Endothelial cell of umbilical vein (primary cell): ENCODE data around the gene RUNX2. TPM values are rescaled to one million over a fixed set of nuclear protein-coding genes. Genes with fewer than 3 reads are reported as not detected.

ENCODE experiments used
- BruUV-seq: library from RNA; stranded (reverse); fragments of 400-500 nt; replicated peaks from 2 replicates; lab custom pipeline; 2021; lab: Mats Ljungman, UMichigan
- CTCF ChIA-PET: fragments of 300-600, 350-600 bp; sonication (Branson Sonifier 250); formaldehyde crosslinking; loops from one replicate; lab custom pipeline; 2021; ENCODE audit warnings: antibody characterized with exemption, inconsistent platforms; lab: Charles Lee
- POLR2A ChIA-PET: fragments of 300-600, 350-600 bp; sonication (Branson Sonifier 250); formaldehyde crosslinking; loops from one replicate; lab custom pipeline; 2021; ENCODE audit warnings: antibody characterized with exemption, inconsistent platforms; lab: Charles Lee
- DNase-seq: peaks from one replicate; pipeline ENCODE4 v3.0.0-alpha.2; 2011; ENCODE audit warnings: low read depth, low spot score
- FAIRE-seq: peaks from 2 replicates; lab custom pipeline; 2011; peaks lifted over from hg19 to GRCh38; lab: Jason Lieb, UNC
- H2AFZ ChIP-seq: 2 replicates; pipeline ENCODE4 v1.6.0; 2012; ENCODE audit warnings: low read depth, low read length, control low read depth, inconsistent platforms
- H3K27ac ChIP-seq: 2 replicates; pipeline ENCODE4 v1.5.1; 2011; ENCODE audit warnings: low read depth, mild to moderate bottlenecking, control low read depth, low read length, moderate library complexity; ENCODE audit not compliant: insufficient read depth
- H3K27me3 ChIP-seq, 2 experiments: 2 replicates each; pipeline versions ENCODE4 v1.6.0 to v1.6.1; 2011; ENCODE audit warnings: low read length in 2 of 2, mixed read lengths in 1 of 2; ENCODE audit not compliant: control insufficient read depth in 2 of 2, insufficient read depth in 2 of 2
- H3K36me3 ChIP-seq, 2 experiments: 2 replicates in 1 of 2; 3 replicates in 1 of 2; pipeline ENCODE4 v1.5.1; 2011; ENCODE audit warnings: low read length in 2 of 2, mild to moderate bottlenecking in 1 of 2, moderate library complexity in 1 of 2; ENCODE audit not compliant: control insufficient read depth in 2 of 2, insufficient read depth in 2 of 2; ENCODE audit errors: extremely low read depth in 1 of 2
- H3K4me1 ChIP-seq: 3 replicates; pipeline ENCODE4 v1.5.1; 2011; ENCODE audit warnings: mild to moderate bottlenecking, low read length; ENCODE audit not compliant: control insufficient read depth, insufficient read depth; ENCODE audit errors: extremely low read depth
- H3K4me2 ChIP-seq: 2 replicates; pipeline ENCODE4 v1.6.1; 2011; ENCODE audit warnings: low read length, control low read depth, mixed read lengths; ENCODE audit not compliant: insufficient read depth
- H3K4me3 ChIP-seq, 3 experiments: fragments of 200-600 bp in 1 of 3; sonication (generic), shearing (Covaris generic) in 1 of 3; replicated peaks in 1 of 3; 2 replicates each; pipeline ENCODE4 v1.5.1; 2011 to 2016; ENCODE audit warnings: control low read depth in 3 of 3, low read length in 3 of 3, mild to moderate bottlenecking in 2 of 3, inconsistent platforms in 1 of 3, low read depth in 1 of 3, moderate library complexity in 1 of 3; ENCODE audit not compliant: insufficient read depth in 1 of 3
- H3K79me2 ChIP-seq: 2 replicates; pipeline ENCODE4 v1.6.0; 2012; ENCODE audit warnings: low read length, inconsistent platforms; ENCODE audit not compliant: control insufficient read depth, insufficient read depth
- H3K9ac ChIP-seq: replicated peaks from 2 replicates; pipeline ENCODE3; 2011; ENCODE audit warnings: low read length, control low read depth; ENCODE audit not compliant: insufficient read depth; ENCODE audit errors: extremely low read depth
- H3K9me1 ChIP-seq: replicated peaks from 3 replicates; pipeline ENCODE4 v1.6.0; 2011; ENCODE audit warnings: mild to moderate bottlenecking, low read length; ENCODE audit not compliant: control insufficient read depth, insufficient read depth; ENCODE audit errors: extremely low read depth
- H3K9me3 ChIP-seq: replicated peaks from 2 replicates; pipeline ENCODE4 v1.5.1; 2012; ENCODE audit warnings: low read length, inconsistent platforms; ENCODE audit not compliant: control insufficient read depth, insufficient read depth
- H4K20me1 ChIP-seq: replicated peaks from 2 replicates; pipeline ENCODE3; 2011; ENCODE audit warnings: mild to moderate bottlenecking, low read length; ENCODE audit not compliant: control insufficient read depth, insufficient read depth; ENCODE audit errors: extremely low read depth
- FOS ChIP-seq: IDR thresholded peaks from 2 replicates; pipeline ENCODE4 v1.6.1; 2011; ENCODE audit warnings: mild to moderate bottlenecking, low read length, moderate library complexity, borderline replicate concordance; ENCODE audit not compliant: insufficient read depth
- GATA2 ChIP-seq: IDR thresholded peaks from 2 replicates; pipeline ENCODE4 v1.7.0; 2011; ENCODE audit warnings: low read depth, mild to moderate bottlenecking, moderate library complexity, mixed read lengths, low read length; ENCODE audit not compliant: insufficient read length, insufficient read depth
- JUN ChIP-seq: IDR thresholded peaks from 2 replicates; pipeline ENCODE4 v1.6.1; 2011; ENCODE audit warnings: borderline replicate concordance, low read depth; ENCODE audit not compliant: insufficient read length, insufficient read depth
- MYC ChIP-seq: IDR thresholded peaks from one replicate; pipeline ENCODE4 v1.6.1; 2011; ENCODE audit warnings: mild to moderate bottlenecking, low read depth, low read length
- POLR2A ChIP-seq: IDR thresholded peaks from 2 replicates; pipeline ENCODE4 v1.6.1; 2012; ENCODE audit warnings: low read depth, mild to moderate bottlenecking, control low read depth, low read length
- POLR2AphosphoS5 ChIP-seq: IDR thresholded peaks from 2 replicates; pipeline ENCODE4 v1.6.1; 2012; ENCODE audit warnings: low read depth, mild to moderate bottlenecking, control low read depth, low read length, moderate library complexity; ENCODE audit not compliant: insufficient read depth
- dilution Hi-C: fragments of 300-500 bp; cut with MboI; formaldehyde crosslinking; loops from one replicate; pipeline ENCODE4 v1.15.0; 2019; ENCODE audit warnings: low sequenced_read_pairs; ENCODE audit not compliant: extremely low pct_ligation_motif_present
- intact Hi-C: fragments of 100-400 bp; cut with micrococcal nuclease; formaldehyde crosslinking; loops from one replicate; pipeline ENCODE4 v1.10.0; 2022
- polyA plus RNA-seq, 4 experiments: library from polyadenylated mRNA; depleted of rRNA in 3 of 4; stranded (reverse) in 3 of 4; unstranded in 1 of 4; fragments of >200 nt; gene quantifications; 2 replicates each; pipeline versions ENCODE4 v1.2.1 to v1.2.3, GENCODE V29; 2011 to 2012; ENCODE audit warnings: missing spikeins in 1 of 4
- total RNA-seq: library from RNA; stranded (reverse); gene quantifications from 2 replicates; pipeline ENCODE4 v1.2.3, GENCODE V29; 2021
- TF ChIP-seq, protein P1 (sequence below), 2 donors: IDR thresholded peaks; 1 replicate in 1 of 2; 2 replicates in 1 of 2; pipeline ENCODE4 v1.5.1; 2011; ENCODE audit warnings: low read length in 2 of 2, mild to moderate bottlenecking in 2 of 2, moderate library complexity in 2 of 2, control low read depth in 1 of 2, inconsistent platforms in 1 of 2, low read depth in 1 of 2; ENCODE audit not compliant: insufficient read depth in 1 of 2; ENCODE audit errors: extremely low read depth in 1 of 2

The RUNX2 gene
- total and polyA plus RNA-seq, 2 donors (not counting 3 experiments of a cell fraction or from before 2014, with no cell fraction given): 0.06 TPM; not detected in 1

GRCh38 chr6:45504947-45505346, 176.8 kb downstream of the RUNX2 start:
- Histone ChIP-seq H3K4me2 (no peak overlapping the region), H3K79me2 (no peaks in the 10 kb centered on the region), H2AFZ (peak overlapping the region; percentile 19), H4K20me1 (no peaks in the 10 kb centered on the region), H3K36me3 (no peaks in the 10 kb centered on the region), H3K9me3 (no peaks in the 10 kb centered on the region), H3K9me1 (no peaks in the 10 kb centered on the region), H3K27me3 (no peaks in the 10 kb centered on the region), H3K9ac (no peak overlapping the region), H3K4me3 (no peak overlapping the region), H3K4me1 (peaks cover 5% of the 10 kb centered on the region), H3K27ac (no peak overlapping the region)
- dilution Hi-C loops: no loop called here
- no TSS peak for BruUV-seq
- FAIRE-seq (peak; percentile 70), DNase-seq (peak; percentile 50)
- intact Hi-C loops: loop anchor here (5.0 kb wide), 2 partner anchors 83 to 207 kb away; no protein-coding TSS in a partner anchor
- CTCF ChIA-PET: interaction anchor here (0.7 to 2.0 kb wide), 2 partner anchors 68 to 209 kb away, joined by 3 to 5 read pairs; no protein-coding TSS in a partner anchor
- TF ChIP-seq FOS: no peak
- TF ChIP-seq MYC: no peak
- no peak for TF ChIP-seq POLR2A
- TF ChIP-seq GATA2: no peak
- TF ChIP-seq POLR2AphosphoS5: no peak
- no peak for TF ChIP-seq JUN
- TF ChIP-seq, protein P1, sequence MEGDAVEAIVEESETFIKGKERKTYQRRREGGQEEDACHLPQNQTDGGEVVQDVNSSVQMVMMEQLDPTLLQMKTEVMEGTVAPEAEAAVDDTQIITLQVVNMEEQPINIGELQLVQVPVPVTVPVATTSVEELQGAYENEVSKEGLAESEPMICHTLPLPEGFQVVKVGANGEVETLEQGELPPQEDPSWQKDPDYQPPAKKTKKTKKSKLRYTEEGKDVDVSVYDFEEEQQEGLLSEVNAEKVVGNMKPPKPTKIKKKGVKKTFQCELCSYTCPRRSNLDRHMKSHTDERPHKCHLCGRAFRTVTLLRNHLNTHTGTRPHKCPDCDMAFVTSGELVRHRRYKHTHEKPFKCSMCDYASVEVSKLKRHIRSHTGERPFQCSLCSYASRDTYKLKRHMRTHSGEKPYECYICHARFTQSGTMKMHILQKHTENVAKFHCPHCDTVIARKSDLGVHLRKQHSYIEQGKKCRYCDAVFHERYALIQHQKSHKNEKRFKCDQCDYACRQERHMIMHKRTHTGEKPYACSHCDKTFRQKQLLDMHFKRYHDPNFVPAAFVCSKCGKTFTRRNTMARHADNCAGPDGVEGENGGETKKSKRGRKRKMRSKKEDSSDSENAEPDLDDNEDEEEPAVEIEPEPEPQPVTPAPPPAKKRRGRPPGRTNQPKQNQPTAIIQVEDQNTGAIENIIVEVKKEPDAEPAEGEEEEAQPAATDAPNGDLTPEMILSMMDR (IDR thresholded peaks at IDR 0.05; ENCODE audit: extremely low read depth in 1 of 2, insufficient read depth in 1 of 2, low read depth in 1 of 2, low read length in 2 of 2): no peak
- POLR2A ChIA-PET: no interaction called here
